Endothelial cell of umbilical vein (primary cell): ENCODE results near the gene S100A5. TPM values are rescaled to one million over a fixed set of nuclear protein-coding genes. Genes with fewer than 3 reads are reported as not detected.

Source experiments
- BruUV-seq: library from RNA; stranded (reverse); fragments of 400-500 nt; replicated peaks from 2 replicates; lab custom pipeline; 2021; lab: Mats Ljungman, UMichigan
- CTCF ChIA-PET: fragments of 300-600, 350-600 bp; sonication (Branson Sonifier 250); formaldehyde crosslinking; loops from one replicate; lab custom pipeline; 2021; ENCODE audit warnings: antibody characterized with exemption, inconsistent platforms; lab: Charles Lee
- POLR2A ChIA-PET: fragments of 300-600, 350-600 bp; sonication (Branson Sonifier 250); formaldehyde crosslinking; loops from one replicate; lab custom pipeline; 2021; ENCODE audit warnings: antibody characterized with exemption, inconsistent platforms; lab: Charles Lee
- DNase-seq: peaks from one replicate; pipeline ENCODE4 v3.0.0-alpha.2; 2011; ENCODE audit warnings: low read depth, low spot score
- FAIRE-seq: peaks from 2 replicates; lab custom pipeline; 2011; peaks lifted over from hg19 to GRCh38; lab: Jason Lieb, UNC
- H2AFZ ChIP-seq: 2 replicates; pipeline ENCODE4 v1.6.0; 2012; ENCODE audit warnings: low read depth, low read length, control low read depth, inconsistent platforms
- H3K27ac ChIP-seq: 2 replicates; pipeline ENCODE4 v1.5.1; 2011; ENCODE audit warnings: low read depth, mild to moderate bottlenecking, control low read depth, low read length, moderate library complexity; ENCODE audit not compliant: insufficient read depth
- H3K27me3 ChIP-seq, 2 experiments: 2 replicates each; pipeline versions ENCODE4 v1.6.0 to v1.6.1; 2011; ENCODE audit warnings: low read length in 2 of 2, mixed read lengths in 1 of 2; ENCODE audit not compliant: control insufficient read depth in 2 of 2, insufficient read depth in 2 of 2
- H3K36me3 ChIP-seq, 2 experiments: 2 replicates in 1 of 2; 3 replicates in 1 of 2; pipeline ENCODE4 v1.5.1; 2011; ENCODE audit warnings: low read length in 2 of 2, mild to moderate bottlenecking in 1 of 2, moderate library complexity in 1 of 2; ENCODE audit not compliant: control insufficient read depth in 2 of 2, insufficient read depth in 2 of 2; ENCODE audit errors: extremely low read depth in 1 of 2
- H3K4me1 ChIP-seq: 3 replicates; pipeline ENCODE4 v1.5.1; 2011; ENCODE audit warnings: mild to moderate bottlenecking, low read length; ENCODE audit not compliant: control insufficient read depth, insufficient read depth; ENCODE audit errors: extremely low read depth
- H3K4me2 ChIP-seq: 2 replicates; pipeline ENCODE4 v1.6.1; 2011; ENCODE audit warnings: low read length, control low read depth, mixed read lengths; ENCODE audit not compliant: insufficient read depth
- H3K4me3 ChIP-seq, 3 experiments: fragments of 200-600 bp in 1 of 3; sonication (generic), shearing (Covaris generic) in 1 of 3; replicated peaks in 1 of 3; 2 replicates each; pipeline ENCODE4 v1.5.1; 2011 to 2016; ENCODE audit warnings: control low read depth in 3 of 3, low read length in 3 of 3, mild to moderate bottlenecking in 2 of 3, inconsistent platforms in 1 of 3, low read depth in 1 of 3, moderate library complexity in 1 of 3; ENCODE audit not compliant: insufficient read depth in 1 of 3
- H3K79me2 ChIP-seq: 2 replicates; pipeline ENCODE4 v1.6.0; 2012; ENCODE audit warnings: low read length, inconsistent platforms; ENCODE audit not compliant: control insufficient read depth, insufficient read depth
- H3K9ac ChIP-seq: replicated peaks from 2 replicates; pipeline ENCODE3; 2011; ENCODE audit warnings: low read length, control low read depth; ENCODE audit not compliant: insufficient read depth; ENCODE audit errors: extremely low read depth
- H3K9me1 ChIP-seq: replicated peaks from 3 replicates; pipeline ENCODE4 v1.6.0; 2011; ENCODE audit warnings: mild to moderate bottlenecking, low read length; ENCODE audit not compliant: control insufficient read depth, insufficient read depth; ENCODE audit errors: extremely low read depth
- H3K9me3 ChIP-seq: replicated peaks from 2 replicates; pipeline ENCODE4 v1.5.1; 2012; ENCODE audit warnings: low read length, inconsistent platforms; ENCODE audit not compliant: control insufficient read depth, insufficient read depth
- H4K20me1 ChIP-seq: replicated peaks from 2 replicates; pipeline ENCODE3; 2011; ENCODE audit warnings: mild to moderate bottlenecking, low read length; ENCODE audit not compliant: control insufficient read depth, insufficient read depth; ENCODE audit errors: extremely low read depth
- CTCF ChIP-seq, 2 donors: IDR thresholded peaks; 1 replicate in 1 of 2; 2 replicates in 1 of 2; pipeline ENCODE4 v1.5.1; 2011; ENCODE audit warnings: low read length in 2 of 2, mild to moderate bottlenecking in 2 of 2, moderate library complexity in 2 of 2, control low read depth in 1 of 2, inconsistent platforms in 1 of 2, low read depth in 1 of 2; ENCODE audit not compliant: insufficient read depth in 1 of 2; ENCODE audit errors: extremely low read depth in 1 of 2
- EZH2 ChIP-seq: IDR thresholded peaks from 2 replicates; pipeline ENCODE4 v1.6.1; 2012; ENCODE audit warnings: borderline replicate concordance, low read depth, mild to moderate bottlenecking, moderate library complexity, low read length, inconsistent platforms; ENCODE audit not compliant: severe bottlenecking
- FOS ChIP-seq: IDR thresholded peaks from 2 replicates; pipeline ENCODE4 v1.6.1; 2011; ENCODE audit warnings: mild to moderate bottlenecking, low read length, moderate library complexity, borderline replicate concordance; ENCODE audit not compliant: insufficient read depth
- GATA2 ChIP-seq: IDR thresholded peaks from 2 replicates; pipeline ENCODE4 v1.7.0; 2011; ENCODE audit warnings: low read depth, mild to moderate bottlenecking, moderate library complexity, mixed read lengths, low read length; ENCODE audit not compliant: insufficient read length, insufficient read depth
- JUN ChIP-seq: IDR thresholded peaks from 2 replicates; pipeline ENCODE4 v1.6.1; 2011; ENCODE audit warnings: borderline replicate concordance, low read depth; ENCODE audit not compliant: insufficient read length, insufficient read depth
- MAX ChIP-seq: IDR thresholded peaks from 2 replicates; pipeline ENCODE4 v1.6.1; 2011; ENCODE audit not compliant: insufficient read depth, insufficient read length
- MYC ChIP-seq: IDR thresholded peaks from one replicate; pipeline ENCODE4 v1.6.1; 2011; ENCODE audit warnings: mild to moderate bottlenecking, low read depth, low read length
- POLR2A ChIP-seq: IDR thresholded peaks from 2 replicates; pipeline ENCODE4 v1.6.1; 2012; ENCODE audit warnings: low read depth, mild to moderate bottlenecking, control low read depth, low read length
- POLR2AphosphoS5 ChIP-seq: IDR thresholded peaks from 2 replicates; pipeline ENCODE4 v1.6.1; 2012; ENCODE audit warnings: low read depth, mild to moderate bottlenecking, control low read depth, low read length, moderate library complexity; ENCODE audit not compliant: insufficient read depth
- dilution Hi-C: fragments of 300-500 bp; cut with MboI; formaldehyde crosslinking; loops from one replicate; pipeline ENCODE4 v1.15.0; 2019; ENCODE audit warnings: low sequenced_read_pairs; ENCODE audit not compliant: extremely low pct_ligation_motif_present
- intact Hi-C: fragments of 100-400 bp; cut with micrococcal nuclease; formaldehyde crosslinking; loops from one replicate; pipeline ENCODE4 v1.10.0; 2022
- polyA plus RNA-seq, 4 experiments: library from polyadenylated mRNA; depleted of rRNA in 3 of 4; stranded (reverse) in 3 of 4; unstranded in 1 of 4; fragments of >200 nt; gene quantifications; 2 replicates each; pipeline versions ENCODE4 v1.2.1 to v1.2.3, GENCODE V29; 2011 to 2012; ENCODE audit warnings: missing spikeins in 1 of 4
- total RNA-seq: library from RNA; stranded (reverse); gene quantifications from 2 replicates; pipeline ENCODE4 v1.2.3, GENCODE V29; 2021

Gene S100A5
- total and polyA plus RNA-seq, 2 donors (not counting 3 experiments of a cell fraction or from before 2014, with no cell fraction given) = not detected

GRCh38 chr1:153503766-153504165 is 37.0 kb downstream of the S100A5 start:
- H3K9me1 ChIP-seq = no peaks in the 10 kb centered on the region
- no peaks in the 10 kb centered on the region for H3K4me1 ChIP-seq
- no peak for TF ChIP-seq JUN
- TF ChIP-seq GATA2 = no peak
- TF ChIP-seq POLR2A = no peak
- TF ChIP-seq EZH2 = no peak
- TF ChIP-seq POLR2AphosphoS5 = no peak
- H3K9ac ChIP-seq = no peak overlapping the region
- ChIA-PET CTCF (interaction anchor here (0.6 to 0.9 kb wide), 2 partner anchors 8 to 9 kb away, joined by 3 read pairs; no protein-coding TSS in a partner anchor), POLR2A (no interaction called here)
- dilution Hi-C loops (no loop called here), intact Hi-C loops (no loop called here)
- H3K79me2 ChIP-seq = no peaks in the 10 kb centered on the region
- DNase-seq = no peak
- H3K36me3 ChIP-seq = no peaks in the 10 kb centered on the region
- H2AFZ ChIP-seq = no peak overlapping the region
- no peak overlapping the region for H3K4me2 ChIP-seq
- H3K27ac ChIP-seq = no peak overlapping the region
- no peak overlapping the region for H3K4me3 ChIP-seq
- no peak for FAIRE-seq
- H3K9me3 ChIP-seq = no peaks in the 10 kb centered on the region
- H3K27me3 ChIP-seq = peaks cover 3 to 5% of the 10 kb centered on the region in 2 experiments
- BruUV-seq = no TSS peak
- no peaks in the 10 kb centered on the region for H4K20me1 ChIP-seq

- H3K9me1 ChIP-seq = no peaks in the 10 kb centered on the region
- H3K9me3 ChIP-seq = no peaks in the 10 kb centered on the region
- POLR2A ChIA-PET = no interaction called here
- H3K79me2 ChIP-seq = no peaks in the 10 kb centered on the region
- no peak overlapping the region for H3K4me2 ChIP-seq
- H3K4me1 ChIP-seq = no peaks in the 10 kb centered on the region
- dilution Hi-C loops (no loop called here), intact Hi-C loops (no loop called here)
- FAIRE-seq (no peak), DNase-seq (no peak)
- no peak overlapping the region for H3K9ac ChIP-seq
- no peak overlapping the region for H3K4me3 ChIP-seq
- H3K27ac ChIP-seq = no peak overlapping the region
- H3K36me3 ChIP-seq = no peaks in the 10 kb centered on the region
- peaks cover 3 to 16% of the 10 kb centered on the region in 2 experiments for H3K27me3 ChIP-seq
- TF ChIP-seq MAX (no peak), EZH2 (no peak), MYC (no peak), CTCF (IDR thresholded peaks at IDR 0.05; ENCODE audit: extremely low read depth in 1 of 2, insufficient read depth in 1 of 2, low read depth in 1 of 2, low read length in 2 of 2) (no peak), GATA2 (no peak), JUN (no peak), POLR2A (no peak), FOS (no peak), POLR2AphosphoS5 (no peak)
- no TSS peak for BruUV-seq
- no peak overlapping the region for H2AFZ ChIP-seq
- CTCF ChIA-PET = interaction anchor here (0.7 to 1.5 kb wide), 2 partner anchors 12 to 147 kb away, joined by 3 to 4 read pairs; no protein-coding TSS in a partner anchor
- H4K20me1 ChIP-seq = no peaks in the 10 kb centered on the region
Measured at GRCh38 chr1:153498746-153499145, 42.0 kb downstream of the S100A5 start.
